ENCODE results near the gene TNP1.

The TNP1 gene

GRCh38 chr2:216878072-216878471 lies 18.2 kb upstream of the TNP1 start:
- Histone ChIP-seq H3K9me3 (ENCODE audit: control insufficient read depth in 5 of 5, low read length in 5 of 5) (no peaks in the 10 kb centered on the region), H3K27me3 (ENCODE audit: control insufficient read depth in 5 of 5, insufficient read depth in 4 of 5, low read length in 5 of 5) (no peaks in the 10 kb centered on the region)

GRCh38 chr2:216877085-216877484 lies 17.2 kb upstream of the TNP1 start:
- no peak overlapping the region for H3K9ac ChIP-seq (ENCODE audit: low read length in 5 of 5)
- no peaks in the 10 kb centered on the region for H3K9me3 ChIP-seq (ENCODE audit: control insufficient read depth in 5 of 5, low read length in 5 of 5)
- H3K27me3 ChIP-seq (ENCODE audit: control insufficient read depth in 5 of 5, insufficient read depth in 4 of 5, low read length in 5 of 5): no peaks in the 10 kb centered on the region
- peaks cover 1 to 12% (median 10%) of the 10 kb centered on the region in 5 donors for H3K4me1 ChIP-seq (ENCODE audit: control insufficient read depth in 5 of 5, insufficient read depth in 5 of 5, low read length in 5 of 5)
- H3K36me3 ChIP-seq (ENCODE audit: control insufficient read depth in 5 of 5, insufficient read depth in 5 of 5, low read length in 5 of 5): no peaks in the 10 kb centered on the region
- H3K27ac ChIP-seq (ENCODE audit: low read depth, low read length): no peak overlapping the region
- no peak overlapping the region for H3K4me3 ChIP-seq (ENCODE audit: low read depth in 1 of 5, low read length in 5 of 5)

More at GRCh38 chr2:216878072-216878471, 18.2 kb upstream of the TNP1 start:
- H3K36me3 ChIP-seq (ENCODE audit: control insufficient read depth in 5 of 5, insufficient read depth in 5 of 5, low read length in 5 of 5): no peaks in the 10 kb centered on the region
- H3K4me3 ChIP-seq (ENCODE audit: low read depth in 1 of 5, low read length in 5 of 5): no peak overlapping the region
- no peak overlapping the region for H3K27ac ChIP-seq (ENCODE audit: low read depth, low read length)
- peaks cover 1 to 14% (median 10%) of the 10 kb centered on the region in 5 donors for H3K4me1 ChIP-seq (ENCODE audit: control insufficient read depth in 5 of 5, insufficient read depth in 5 of 5, low read length in 5 of 5)
- H3K9ac ChIP-seq (ENCODE audit: low read length in 5 of 5): no peak overlapping the region

GRCh38 chr2:216875862-216876261 lies 16.0 kb upstream of the TNP1 start:
- no peak overlapping the region for H3K9ac ChIP-seq (ENCODE audit: low read length in 5 of 5)
- H3K9me3 ChIP-seq (ENCODE audit: control insufficient read depth in 5 of 5, low read length in 5 of 5): no peaks in the 10 kb centered on the region
- no peaks in the 10 kb centered on the region for H3K27me3 ChIP-seq (ENCODE audit: control insufficient read depth in 5 of 5, insufficient read depth in 4 of 5, low read length in 5 of 5)
- H3K36me3 ChIP-seq (ENCODE audit: control insufficient read depth in 5 of 5, insufficient read depth in 5 of 5, low read length in 5 of 5): no peaks in the 10 kb centered on the region
- H3K27ac ChIP-seq (ENCODE audit: low read depth, low read length): no peak overlapping the region
- H3K4me1 ChIP-seq (ENCODE audit: control insufficient read depth in 5 of 5, insufficient read depth in 5 of 5, low read length in 5 of 5): peaks cover 1 to 7% (median 6%) of the 10 kb centered on the region in 5 donors
- H3K4me3 ChIP-seq (ENCODE audit: low read depth in 1 of 5, low read length in 5 of 5): no peak overlapping the region

GRCh38 chr2:216873573-216873972 lies 13.7 kb upstream of the TNP1 start:
- Histone ChIP-seq H3K27ac (ENCODE audit: low read depth, low read length) (no peak overlapping the region), H3K9me3 (ENCODE audit: control insufficient read depth in 5 of 5, low read length in 5 of 5) (no peaks in the 10 kb centered on the region), H3K4me3 (ENCODE audit: low read depth in 1 of 5, low read length in 5 of 5) (no peak overlapping the region), H3K9ac (ENCODE audit: low read length in 5 of 5) (no peak overlapping the region), H3K27me3 (ENCODE audit: control insufficient read depth in 5 of 5, insufficient read depth in 4 of 5, low read length in 5 of 5) (no peaks in the 10 kb centered on the region), H3K4me1 (ENCODE audit: control insufficient read depth in 5 of 5, insufficient read depth in 5 of 5, low read length in 5 of 5) (no peaks in the 10 kb centered on the region), H3K36me3 (ENCODE audit: control insufficient read depth in 5 of 5, insufficient read depth in 5 of 5, low read length in 5 of 5) (no peaks in the 10 kb centered on the region)

- no peaks in the 10 kb centered on the region for H3K27me3 ChIP-seq (ENCODE audit: control insufficient read depth in 5 of 5, insufficient read depth in 4 of 5, low read length in 5 of 5)
- no peak overlapping the region for H3K4me3 ChIP-seq (ENCODE audit: low read depth in 1 of 5, low read length in 5 of 5)
- no peak overlapping the region for H3K9ac ChIP-seq (ENCODE audit: low read length in 5 of 5)
- no peaks in the 10 kb centered on the region for H3K9me3 ChIP-seq (ENCODE audit: control insufficient read depth in 5 of 5, low read length in 5 of 5)
- H3K4me1 ChIP-seq (ENCODE audit: control insufficient read depth in 5 of 5, insufficient read depth in 5 of 5, low read length in 5 of 5): no peaks in the 10 kb centered on the region
- no peaks in the 10 kb centered on the region for H3K36me3 ChIP-seq (ENCODE audit: control insufficient read depth in 5 of 5, insufficient read depth in 5 of 5, low read length in 5 of 5)
- no peak overlapping the region for H3K27ac ChIP-seq (ENCODE audit: low read depth, low read length)
Observed at GRCh38 chr2:216872624-216873023, 12.8 kb upstream of the TNP1 start.

GRCh38 chr2:216872040-216872439 lies 12.2 kb upstream of the TNP1 start:
- H3K9me3 ChIP-seq (ENCODE audit: control insufficient read depth in 5 of 5, low read length in 5 of 5): no peaks in the 10 kb centered on the region
- no peak overlapping the region for H3K9ac ChIP-seq (ENCODE audit: low read length in 5 of 5)
- H3K27ac ChIP-seq (ENCODE audit: low read depth, low read length): no peak overlapping the region
- H3K36me3 ChIP-seq (ENCODE audit: control insufficient read depth in 5 of 5, insufficient read depth in 5 of 5, low read length in 5 of 5): no peaks in the 10 kb centered on the region
- H3K4me3 ChIP-seq (ENCODE audit: low read depth in 1 of 5, low read length in 5 of 5): no peak overlapping the region
- no peaks in the 10 kb centered on the region for H3K27me3 ChIP-seq (ENCODE audit: control insufficient read depth in 5 of 5, insufficient read depth in 4 of 5, low read length in 5 of 5)
- H3K4me1 ChIP-seq (ENCODE audit: control insufficient read depth in 5 of 5, insufficient read depth in 5 of 5, low read length in 5 of 5): no peaks in the 10 kb centered on the region

- no peaks in the 10 kb centered on the region for H3K36me3 ChIP-seq (ENCODE audit: control insufficient read depth in 5 of 5, insufficient read depth in 5 of 5, low read length in 5 of 5)
- H3K27ac ChIP-seq (ENCODE audit: low read depth, low read length): no peak overlapping the region
- no peaks in the 10 kb centered on the region for H3K27me3 ChIP-seq (ENCODE audit: control insufficient read depth in 5 of 5, insufficient read depth in 4 of 5, low read length in 5 of 5)
- H3K4me3 ChIP-seq (ENCODE audit: low read depth in 1 of 5, low read length in 5 of 5): no peak overlapping the region
- no peak overlapping the region for H3K9ac ChIP-seq (ENCODE audit: low read length in 5 of 5)
- H3K4me1 ChIP-seq (ENCODE audit: control insufficient read depth in 5 of 5, insufficient read depth in 5 of 5, low read length in 5 of 5): no peaks in the 10 kb centered on the region
- H3K9me3 ChIP-seq (ENCODE audit: control insufficient read depth in 5 of 5, low read length in 5 of 5): no peaks in the 10 kb centered on the region
Observed at GRCh38 chr2:216871333-216871934, 11.6 kb upstream of the TNP1 start.

GRCh38 chr2:216870508-216871332 lies 10.9 kb upstream of the TNP1 start:
- H3K27me3 ChIP-seq (ENCODE audit: control insufficient read depth in 5 of 5, insufficient read depth in 4 of 5, low read length in 5 of 5): no peaks in the 10 kb centered on the region
- no peak overlapping the region for H3K27ac ChIP-seq (ENCODE audit: low read depth, low read length)
- no peaks in the 10 kb centered on the region for H3K36me3 ChIP-seq (ENCODE audit: control insufficient read depth in 5 of 5, insufficient read depth in 5 of 5, low read length in 5 of 5)
- H3K4me1 ChIP-seq (ENCODE audit: control insufficient read depth in 5 of 5, insufficient read depth in 5 of 5, low read length in 5 of 5): no peaks in the 10 kb centered on the region
- H3K9me3 ChIP-seq (ENCODE audit: control insufficient read depth in 5 of 5, low read length in 5 of 5): no peaks in the 10 kb centered on the region
- no peak overlapping the region for H3K4me3 ChIP-seq (ENCODE audit: low read depth in 1 of 5, low read length in 5 of 5)
- H3K9ac ChIP-seq (ENCODE audit: low read length in 5 of 5): no peak overlapping the region

GRCh38 chr2:216866515-216867095 lies 6.7 kb upstream of the TNP1 start:
- H3K9me3 ChIP-seq (ENCODE audit: control insufficient read depth in 5 of 5, low read length in 5 of 5): no peaks in the 10 kb centered on the region
- H3K27me3 ChIP-seq (ENCODE audit: control insufficient read depth in 5 of 5, insufficient read depth in 4 of 5, low read length in 5 of 5): no peaks in the 10 kb centered on the region
- H3K9ac ChIP-seq (ENCODE audit: low read length in 5 of 5): no peak overlapping the region
- no peaks in the 10 kb centered on the region for H3K36me3 ChIP-seq (ENCODE audit: control insufficient read depth in 5 of 5, insufficient read depth in 5 of 5, low read length in 5 of 5)
- H3K4me1 ChIP-seq (ENCODE audit: control insufficient read depth in 5 of 5, insufficient read depth in 5 of 5, low read length in 5 of 5): peaks cover 5 to 17% (median 8%) of the 10 kb centered on the region in 5 donors
- H3K4me3 ChIP-seq (ENCODE audit: low read depth in 1 of 5, low read length in 5 of 5): no peak overlapping the region
- no peak overlapping the region for H3K27ac ChIP-seq (ENCODE audit: low read depth, low read length)

GRCh38 chr2:216865658-216866057 lies 5.8 kb upstream of the TNP1 start:
- no peaks in the 10 kb centered on the region for H3K27me3 ChIP-seq (ENCODE audit: control insufficient read depth in 5 of 5, insufficient read depth in 4 of 5, low read length in 5 of 5)
- no peak overlapping the region for H3K4me3 ChIP-seq (ENCODE audit: low read depth in 1 of 5, low read length in 5 of 5)
- peaks cover 5 to 17% (median 8%) of the 10 kb centered on the region in 5 donors for H3K4me1 ChIP-seq (ENCODE audit: control insufficient read depth in 5 of 5, insufficient read depth in 5 of 5, low read length in 5 of 5)
- H3K9me3 ChIP-seq (ENCODE audit: control insufficient read depth in 5 of 5, low read length in 5 of 5): no peaks in the 10 kb centered on the region
- no peak overlapping the region for H3K9ac ChIP-seq (ENCODE audit: low read length in 5 of 5)
- no peaks in the 10 kb centered on the region for H3K36me3 ChIP-seq (ENCODE audit: control insufficient read depth in 5 of 5, insufficient read depth in 5 of 5, low read length in 5 of 5)
- no peak overlapping the region for H3K27ac ChIP-seq (ENCODE audit: low read depth, low read length)

All from subcutaneous abdominal adipose tissue (tissue), 5 donors.